ENCODE measurements around the gene BPIFB6. TPM values are rescaled to one million over a fixed set of nuclear protein-coding genes. Genes with fewer than 3 reads are reported as not detected.
A peak's percentile ranks its signal among the peaks of the same experiment; 100 is the strongest.

Gene BPIFB6
- total RNA-seq, 1 donor from 2014 or later = not detected

GRCh38 chr20:33000802-33001466 lies 30.5 kb upstream of the BPIFB6 start:
- peak; percentile 58 for DNase-seq (ENCODE audit: low spot score)

GRCh38 chr20:33002087-33002808 lies 29.2 kb upstream of the BPIFB6 start:
- no peak for DNase-seq (ENCODE audit: low spot score)

GRCh38 chr20:33004141-33004751 lies 27.2 kb upstream of the BPIFB6 start, which contains the start of gene SUN5:
Gene SUN5, minus strand, starts transcription at chr20:33004433. Its CDS starts 93 bp downstream, at chr20:33004340.
- no peak for DNase-seq (ENCODE audit: low spot score)

GRCh38 chr20:33005132-33005566 lies 26.3 kb upstream of the BPIFB6 start:
- DNase-seq (ENCODE audit: low spot score) = no peak

- no peak for DNase-seq (ENCODE audit: low spot score)
Observed at GRCh38 chr20:33005908-33006775, 25.3 kb upstream of the BPIFB6 start.

GRCh38 chr20:33006776-33007375 lies 24.6 kb upstream of the BPIFB6 start:
- no peak for DNase-seq (ENCODE audit: low spot score)

DNA sequence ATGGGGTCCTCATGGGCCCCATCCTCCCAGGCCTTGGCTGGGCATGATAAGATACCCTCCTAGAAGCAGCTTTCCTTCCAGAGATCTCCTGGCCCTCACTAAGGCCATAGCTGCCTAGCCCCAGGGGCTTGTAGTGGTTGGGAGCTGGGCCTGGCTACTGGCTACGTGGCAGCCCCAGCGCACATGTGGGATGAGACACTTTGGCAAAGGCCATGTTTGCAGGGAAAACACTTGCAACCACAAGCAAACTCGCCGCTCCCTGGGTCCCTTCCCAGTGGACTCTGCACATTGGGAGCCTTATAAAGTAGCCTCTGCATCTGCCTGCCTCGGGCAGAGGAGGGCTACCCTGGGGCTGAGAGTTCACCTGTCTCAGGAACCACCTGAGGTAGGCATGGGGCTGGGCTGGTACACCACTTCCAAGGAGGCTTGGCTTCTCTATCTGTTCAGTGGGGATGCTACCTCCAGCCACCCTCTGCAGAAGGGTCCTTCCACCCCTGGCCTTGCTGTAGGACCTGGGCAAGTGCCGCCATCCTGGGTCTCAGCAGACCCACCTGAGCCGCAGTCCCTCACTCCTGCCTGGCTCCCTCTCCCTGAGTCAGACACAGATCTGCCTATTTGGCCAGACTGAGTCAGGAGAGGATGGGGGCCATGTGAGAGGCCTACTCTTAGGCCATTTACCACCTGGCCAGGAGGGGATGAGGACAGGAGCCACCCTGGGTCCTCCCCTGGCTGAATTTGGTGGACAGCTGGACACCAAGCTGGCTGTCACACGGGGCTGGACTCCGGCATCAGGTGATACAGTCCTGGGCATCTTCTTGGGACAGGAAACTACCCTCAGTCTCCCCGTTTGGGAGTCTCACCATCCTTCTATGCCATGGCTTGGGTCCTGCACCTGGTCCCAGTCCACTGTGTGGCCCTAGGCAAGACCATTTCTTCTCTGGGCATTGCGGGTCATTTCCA lies 23.8 kb upstream of the BPIFB6 start, which contains the start of gene BPIFB2:
Gene BPIFB2 (plus strand): TSS at position 329 of the 960 bp plus-strand sequence. CDS start 871 bp downstream, outside the sequence.
- DNase-seq (ENCODE audit: low spot score) = no peak

DNA sequence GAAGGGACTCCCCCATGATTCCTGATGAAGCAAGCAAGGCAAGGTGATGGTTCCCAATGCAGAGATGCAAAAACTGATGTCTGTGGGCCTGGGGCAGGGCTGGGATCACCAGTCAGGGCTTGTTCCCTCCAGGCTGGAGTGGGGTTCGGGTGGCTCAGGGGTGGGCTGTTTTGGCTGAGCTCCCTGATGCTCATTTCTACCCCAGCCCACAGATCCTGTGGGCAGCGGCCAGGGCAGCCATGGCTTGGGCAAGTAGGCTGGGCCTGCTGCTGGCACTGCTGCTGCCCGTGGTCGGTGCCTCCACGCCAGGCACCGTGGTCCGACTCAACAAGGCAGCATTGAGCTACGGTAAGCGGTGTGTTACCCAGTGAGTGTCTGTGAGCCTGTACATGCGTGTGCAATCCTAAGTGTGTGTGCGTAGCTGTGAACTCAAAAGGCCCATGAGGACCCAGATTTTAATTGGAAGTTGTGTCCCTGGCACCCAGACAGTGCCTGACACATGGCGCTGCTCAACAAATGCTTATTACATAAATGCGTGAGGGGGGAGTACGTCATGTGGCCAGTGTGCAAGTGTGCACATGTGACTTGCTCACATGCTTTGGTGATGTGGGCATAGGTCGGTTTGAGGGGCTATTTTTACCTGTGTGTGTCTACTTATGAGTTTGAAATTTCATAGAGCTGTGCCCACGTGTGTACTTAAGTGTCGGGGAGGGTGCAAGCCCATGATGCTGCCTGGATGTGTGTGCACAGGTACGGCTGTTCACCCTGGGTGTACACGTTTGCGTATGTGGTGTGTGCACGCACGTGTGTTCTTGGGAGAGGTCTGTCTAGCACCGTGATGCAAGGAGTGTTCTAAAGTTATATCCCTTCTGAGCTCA lies 22.9 kb upstream of the BPIFB6 start:
- no peak for DNase-seq (ENCODE audit: low spot score)

- DNase-seq (ENCODE audit: low spot score) = no peak
Observed at GRCh38 chr20:33009214-33010132, 22.0 kb upstream of the BPIFB6 start.

GRCh38 chr20:33010133-33010504 lies 21.3 kb upstream of the BPIFB6 start:
- DNase-seq (ENCODE audit: low spot score) = no peak

DNA sequence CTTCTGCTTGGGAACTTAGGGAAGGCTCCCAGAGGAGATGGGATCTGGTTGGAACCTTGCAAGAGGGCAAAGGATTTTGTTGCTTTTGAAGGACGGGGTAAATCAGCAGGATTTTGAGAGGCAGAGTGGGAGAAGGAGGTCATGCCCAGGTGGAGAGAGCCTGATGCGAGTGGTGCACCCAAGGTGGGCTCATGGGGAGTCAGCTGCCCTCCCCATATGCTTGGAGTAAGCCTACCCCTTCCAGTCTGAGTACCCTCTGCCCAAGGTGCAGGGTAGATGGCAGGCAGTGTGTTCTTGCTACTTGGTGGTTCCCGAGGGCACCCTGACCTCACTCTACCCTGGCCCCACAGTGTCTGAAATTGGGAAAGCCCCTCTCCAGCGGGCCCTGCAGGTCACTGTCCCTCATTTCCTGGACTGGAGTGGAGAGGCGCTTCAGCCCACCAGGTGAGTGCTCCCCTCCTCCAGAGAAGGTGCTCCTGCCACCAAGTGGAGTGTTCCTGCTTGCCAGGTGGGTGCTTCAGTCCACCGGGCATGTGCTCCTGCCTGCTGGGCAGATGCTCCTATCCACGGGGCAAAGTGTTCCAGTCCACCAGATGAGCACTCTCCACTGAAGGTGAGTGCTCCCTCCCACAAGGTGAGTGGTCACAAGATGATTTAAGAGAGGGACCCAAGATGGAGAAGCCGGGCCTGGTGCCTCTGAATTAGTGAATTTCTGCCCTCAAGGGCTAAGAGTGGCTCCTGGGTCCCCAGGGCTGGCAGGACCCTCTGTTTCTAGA lies 20.6 kb upstream of the BPIFB6 start:
- no peak for DNase-seq (ENCODE audit: low spot score)

GRCh38 chr20:33012327-33013189 lies 18.9 kb upstream of the BPIFB6 start:
- no peak for DNase-seq (ENCODE audit: low spot score)

DNA sequence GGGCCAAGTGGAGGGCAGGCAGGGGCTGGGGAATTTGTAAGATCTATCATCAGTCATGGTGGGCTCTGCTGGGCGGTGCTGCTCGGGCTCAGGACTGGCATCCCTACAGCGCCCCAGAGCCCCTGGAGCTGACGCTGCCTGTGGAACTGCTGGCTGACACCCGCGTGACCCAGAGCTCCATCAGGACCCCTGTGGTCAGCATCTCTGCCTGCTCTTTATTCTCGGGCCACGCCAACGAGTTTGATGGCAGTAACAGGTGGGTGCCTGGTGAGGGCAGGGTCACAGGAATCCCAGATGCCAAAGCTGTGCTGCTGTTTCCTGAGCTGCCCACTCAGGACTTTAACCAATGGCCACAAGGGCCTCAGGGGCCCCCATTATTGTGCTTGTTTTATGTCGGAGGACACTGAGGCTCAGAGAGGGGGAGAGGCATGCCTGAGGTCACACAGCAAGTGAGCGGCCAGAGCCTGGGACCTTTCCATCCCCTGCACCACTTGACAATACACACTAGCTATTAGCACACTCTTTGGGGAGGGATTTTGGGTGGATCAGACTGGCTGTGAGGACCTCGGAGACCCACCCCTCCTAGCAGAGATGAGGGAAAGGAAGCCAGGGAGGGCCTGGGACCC lies 17.6 kb upstream of the BPIFB6 start:
- no peak for DNase-seq (ENCODE audit: low spot score)

DNA sequence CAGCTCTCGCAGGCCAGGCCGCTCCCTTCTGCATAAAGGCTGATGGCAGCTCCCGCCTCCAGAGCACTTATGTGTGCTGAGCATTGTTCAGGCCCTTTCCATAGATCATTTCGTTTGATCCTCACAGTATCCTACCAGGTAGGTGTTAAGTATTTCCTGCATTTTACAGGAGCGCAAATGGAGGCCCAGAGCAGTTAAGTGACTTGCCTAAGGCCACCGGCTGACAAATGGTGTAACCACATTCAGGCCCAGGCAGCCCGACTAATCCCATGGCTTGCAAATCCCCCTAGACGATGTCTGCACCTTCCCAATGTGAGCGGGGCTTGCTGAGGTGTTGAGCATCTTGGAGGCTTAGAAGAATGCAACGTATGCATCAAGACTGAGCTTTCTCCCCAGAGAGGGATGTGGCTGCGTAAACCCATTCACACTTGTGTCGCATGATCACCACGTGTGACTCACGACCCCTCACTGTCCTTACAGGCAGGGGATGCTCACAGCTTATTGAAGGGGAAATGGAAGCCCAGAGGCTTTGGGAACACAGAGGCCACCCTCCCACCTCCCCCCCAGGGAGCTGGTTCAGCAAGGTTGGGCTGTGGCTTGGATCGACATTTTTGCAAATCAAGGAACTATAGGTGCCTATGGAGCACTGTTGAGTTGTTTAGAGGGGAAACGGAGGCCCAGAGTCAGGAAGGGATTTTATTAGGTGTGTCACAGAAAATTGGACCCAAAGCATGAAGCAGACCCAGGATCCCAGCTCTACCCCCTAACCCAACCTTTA lies 16.9 kb upstream of the BPIFB6 start:
- no peak for DNase-seq (ENCODE audit: low spot score)

DNA sequence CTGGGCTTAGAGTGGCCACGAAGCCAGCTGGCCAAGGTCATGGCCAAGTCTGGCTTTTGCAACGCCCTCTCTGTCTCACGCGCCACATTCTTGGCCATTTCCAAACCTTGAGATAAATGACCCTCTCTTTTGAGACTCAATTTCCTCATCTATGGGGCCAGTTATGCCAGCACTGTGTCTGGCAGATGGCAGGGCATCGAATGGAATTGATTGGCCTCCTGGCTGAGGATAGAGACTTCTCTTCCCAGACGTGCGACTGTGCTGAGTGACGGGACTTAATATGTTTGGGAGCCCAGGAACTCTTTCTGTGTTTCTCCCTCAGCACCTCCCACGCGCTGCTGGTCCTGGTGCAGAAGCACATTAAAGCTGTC lies 16.3 kb upstream of the BPIFB6 start:
- DNase-seq (ENCODE audit: low spot score) = no peak
